Endothelial cell of umbilical vein (primary cell): Measurements from ENCODE around the gene VTI1A. TPM values are rescaled to one million over a fixed set of nuclear protein-coding genes. Genes with fewer than 3 reads are reported as not detected.

Experiments used
- BruUV-seq: library from RNA; stranded (reverse); fragments of 400-500 nt; replicated peaks from 2 replicates; lab custom pipeline; 2021; lab: Mats Ljungman, UMichigan
- CTCF ChIA-PET: fragments of 300-600, 350-600 bp; sonication (Branson Sonifier 250); formaldehyde crosslinking; loops from one replicate; lab custom pipeline; 2021; ENCODE audit warnings: antibody characterized with exemption, inconsistent platforms; lab: Charles Lee
- POLR2A ChIA-PET: fragments of 300-600, 350-600 bp; sonication (Branson Sonifier 250); formaldehyde crosslinking; loops from one replicate; lab custom pipeline; 2021; ENCODE audit warnings: antibody characterized with exemption, inconsistent platforms; lab: Charles Lee
- DNase-seq: peaks from one replicate; pipeline ENCODE4 v3.0.0-alpha.2; 2011; ENCODE audit warnings: low read depth, low spot score
- FAIRE-seq: peaks from 2 replicates; lab custom pipeline; 2011; peaks lifted over from hg19 to GRCh38; lab: Jason Lieb, UNC
- H2AFZ ChIP-seq: 2 replicates; pipeline ENCODE4 v1.6.0; 2012; ENCODE audit warnings: low read depth, low read length, control low read depth, inconsistent platforms
- H3K27ac ChIP-seq: 2 replicates; pipeline ENCODE4 v1.5.1; 2011; ENCODE audit warnings: low read depth, mild to moderate bottlenecking, control low read depth, low read length, moderate library complexity; ENCODE audit not compliant: insufficient read depth
- H3K27me3 ChIP-seq, 2 experiments: 2 replicates each; pipeline versions ENCODE4 v1.6.0 to v1.6.1; 2011; ENCODE audit warnings: low read length in 2 of 2, mixed read lengths in 1 of 2; ENCODE audit not compliant: control insufficient read depth in 2 of 2, insufficient read depth in 2 of 2
- H3K36me3 ChIP-seq, 2 experiments: 2 replicates in 1 of 2; 3 replicates in 1 of 2; pipeline ENCODE4 v1.5.1; 2011; ENCODE audit warnings: low read length in 2 of 2, mild to moderate bottlenecking in 1 of 2, moderate library complexity in 1 of 2; ENCODE audit not compliant: control insufficient read depth in 2 of 2, insufficient read depth in 2 of 2; ENCODE audit errors: extremely low read depth in 1 of 2
- H3K4me1 ChIP-seq: 3 replicates; pipeline ENCODE4 v1.5.1; 2011; ENCODE audit warnings: mild to moderate bottlenecking, low read length; ENCODE audit not compliant: control insufficient read depth, insufficient read depth; ENCODE audit errors: extremely low read depth
- H3K4me2 ChIP-seq: 2 replicates; pipeline ENCODE4 v1.6.1; 2011; ENCODE audit warnings: low read length, control low read depth, mixed read lengths; ENCODE audit not compliant: insufficient read depth
- H3K4me3 ChIP-seq, 3 experiments: fragments of 200-600 bp in 1 of 3; sonication (generic), shearing (Covaris generic) in 1 of 3; replicated peaks in 1 of 3; 2 replicates each; pipeline ENCODE4 v1.5.1; 2011 to 2016; ENCODE audit warnings: control low read depth in 3 of 3, low read length in 3 of 3, mild to moderate bottlenecking in 2 of 3, inconsistent platforms in 1 of 3, low read depth in 1 of 3, moderate library complexity in 1 of 3; ENCODE audit not compliant: insufficient read depth in 1 of 3
- H3K79me2 ChIP-seq: 2 replicates; pipeline ENCODE4 v1.6.0; 2012; ENCODE audit warnings: low read length, inconsistent platforms; ENCODE audit not compliant: control insufficient read depth, insufficient read depth
- H3K9ac ChIP-seq: replicated peaks from 2 replicates; pipeline ENCODE3; 2011; ENCODE audit warnings: low read length, control low read depth; ENCODE audit not compliant: insufficient read depth; ENCODE audit errors: extremely low read depth
- H3K9me1 ChIP-seq: replicated peaks from 3 replicates; pipeline ENCODE4 v1.6.0; 2011; ENCODE audit warnings: mild to moderate bottlenecking, low read length; ENCODE audit not compliant: control insufficient read depth, insufficient read depth; ENCODE audit errors: extremely low read depth
- H3K9me3 ChIP-seq: replicated peaks from 2 replicates; pipeline ENCODE4 v1.5.1; 2012; ENCODE audit warnings: low read length, inconsistent platforms; ENCODE audit not compliant: control insufficient read depth, insufficient read depth
- H4K20me1 ChIP-seq: replicated peaks from 2 replicates; pipeline ENCODE3; 2011; ENCODE audit warnings: mild to moderate bottlenecking, low read length; ENCODE audit not compliant: control insufficient read depth, insufficient read depth; ENCODE audit errors: extremely low read depth
- CTCF ChIP-seq, 2 donors: IDR thresholded peaks; 1 replicate in 1 of 2; 2 replicates in 1 of 2; pipeline ENCODE4 v1.5.1; 2011; ENCODE audit warnings: low read length in 2 of 2, mild to moderate bottlenecking in 2 of 2, moderate library complexity in 2 of 2, control low read depth in 1 of 2, inconsistent platforms in 1 of 2, low read depth in 1 of 2; ENCODE audit not compliant: insufficient read depth in 1 of 2; ENCODE audit errors: extremely low read depth in 1 of 2
- EZH2 ChIP-seq: IDR thresholded peaks from 2 replicates; pipeline ENCODE4 v1.6.1; 2012; ENCODE audit warnings: borderline replicate concordance, low read depth, mild to moderate bottlenecking, moderate library complexity, low read length, inconsistent platforms; ENCODE audit not compliant: severe bottlenecking
- FOS ChIP-seq: IDR thresholded peaks from 2 replicates; pipeline ENCODE4 v1.6.1; 2011; ENCODE audit warnings: mild to moderate bottlenecking, low read length, moderate library complexity, borderline replicate concordance; ENCODE audit not compliant: insufficient read depth
- GATA2 ChIP-seq: IDR thresholded peaks from 2 replicates; pipeline ENCODE4 v1.7.0; 2011; ENCODE audit warnings: low read depth, mild to moderate bottlenecking, moderate library complexity, mixed read lengths, low read length; ENCODE audit not compliant: insufficient read length, insufficient read depth
- JUN ChIP-seq: IDR thresholded peaks from 2 replicates; pipeline ENCODE4 v1.6.1; 2011; ENCODE audit warnings: borderline replicate concordance, low read depth; ENCODE audit not compliant: insufficient read length, insufficient read depth
- MYC ChIP-seq: IDR thresholded peaks from one replicate; pipeline ENCODE4 v1.6.1; 2011; ENCODE audit warnings: mild to moderate bottlenecking, low read depth, low read length
- POLR2A ChIP-seq: IDR thresholded peaks from 2 replicates; pipeline ENCODE4 v1.6.1; 2012; ENCODE audit warnings: low read depth, mild to moderate bottlenecking, control low read depth, low read length
- POLR2AphosphoS5 ChIP-seq: IDR thresholded peaks from 2 replicates; pipeline ENCODE4 v1.6.1; 2012; ENCODE audit warnings: low read depth, mild to moderate bottlenecking, control low read depth, low read length, moderate library complexity; ENCODE audit not compliant: insufficient read depth
- dilution Hi-C: fragments of 300-500 bp; cut with MboI; formaldehyde crosslinking; loops from one replicate; pipeline ENCODE4 v1.15.0; 2019; ENCODE audit warnings: low sequenced_read_pairs; ENCODE audit not compliant: extremely low pct_ligation_motif_present
- intact Hi-C: fragments of 100-400 bp; cut with micrococcal nuclease; formaldehyde crosslinking; loops from one replicate; pipeline ENCODE4 v1.10.0; 2022
- polyA plus RNA-seq, 4 experiments: library from polyadenylated mRNA; depleted of rRNA in 3 of 4; stranded (reverse) in 3 of 4; unstranded in 1 of 4; fragments of >200 nt; gene quantifications; 2 replicates each; pipeline versions ENCODE4 v1.2.1 to v1.2.3, GENCODE V29; 2011 to 2012; ENCODE audit warnings: missing spikeins in 1 of 4
- total RNA-seq: library from RNA; stranded (reverse); gene quantifications from 2 replicates; pipeline ENCODE4 v1.2.3, GENCODE V29; 2021
- TF ChIP-seq, protein P1 (sequence below): IDR thresholded peaks from 2 replicates; pipeline ENCODE4 v1.6.1; 2011; ENCODE audit not compliant: insufficient read depth, insufficient read length

The VTI1A gene
- total and polyA plus RNA-seq, 2 donors (not counting 3 experiments of a cell fraction or from before 2014, with no cell fraction given) = 10.8 to 35.6 TPM

GRCh38 chr10:112698133-112698817, 251.3 kb downstream of the VTI1A start:
- no peak for TF ChIP-seq CTCF (IDR thresholded peaks at IDR 0.05; ENCODE audit: extremely low read depth in 1 of 2, insufficient read depth in 1 of 2, low read depth in 1 of 2, low read length in 2 of 2)
- TF ChIP-seq, protein P1, sequence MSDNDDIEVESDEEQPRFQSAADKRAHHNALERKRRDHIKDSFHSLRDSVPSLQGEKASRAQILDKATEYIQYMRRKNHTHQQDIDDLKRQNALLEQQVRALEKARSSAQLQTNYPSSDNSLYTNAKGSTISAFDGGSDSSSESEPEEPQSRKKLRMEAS = peak; percentile 6
- CTCF ChIA-PET = interaction anchor here (0.6 kb wide), 1 partner anchor 147 kb away, joined by 3 read pairs; no protein-coding TSS in a partner anchor
- Histone ChIP-seq H3K27me3 (no peaks in the 10 kb centered on the region), H4K20me1 (no peaks in the 10 kb centered on the region), H3K79me2 (no peaks in the 10 kb centered on the region), H3K36me3 (no peaks in the 10 kb centered on the region), H3K4me3 (no peak overlapping the region), H3K4me1 (no peaks in the 10 kb centered on the region), H2AFZ (no peak overlapping the region), H3K9me3 (no peaks in the 10 kb centered on the region), H3K9me1 (no peaks in the 10 kb centered on the region), H3K4me2 (no peak overlapping the region), H3K9ac (no peak overlapping the region), H3K27ac (no peak overlapping the region)
- BruUV-seq = no TSS peak
- intact Hi-C loops = no loop called here
- FAIRE-seq (no peak), DNase-seq (no peak)
- dilution Hi-C loops = no loop called here
- POLR2A ChIA-PET = no interaction called here

GRCh38 chr10:112698818-112699164, 251.8 kb downstream of the VTI1A start:
- H2AFZ ChIP-seq = no peak overlapping the region
- H3K4me1 ChIP-seq = no peaks in the 10 kb centered on the region
- H3K27me3 ChIP-seq = no peaks in the 10 kb centered on the region
- no peak overlapping the region for H3K27ac ChIP-seq
- no peaks in the 10 kb centered on the region for H3K9me1 ChIP-seq
- TF ChIP-seq POLR2AphosphoS5 = no peak
- no peak for TF ChIP-seq GATA2
- TF ChIP-seq MYC = no peak
- TF ChIP-seq, protein P1 = no peak
- TF ChIP-seq JUN = no peak
- no peak for TF ChIP-seq POLR2A
- no peak for TF ChIP-seq EZH2
- TF ChIP-seq FOS = no peak
- no peak for TF ChIP-seq CTCF (IDR thresholded peaks at IDR 0.05; ENCODE audit: extremely low read depth in 1 of 2, insufficient read depth in 1 of 2, low read depth in 1 of 2, low read length in 2 of 2)
- H4K20me1 ChIP-seq = no peaks in the 10 kb centered on the region
- no peak overlapping the region for H3K9ac ChIP-seq
- no peaks in the 10 kb centered on the region for H3K36me3 ChIP-seq
- BruUV-seq = no TSS peak
- ChIA-PET POLR2A (no interaction called here), CTCF (interaction anchor here (0.6 kb wide), 1 partner anchor 147 kb away, joined by 3 read pairs; no protein-coding TSS in a partner anchor)
- dilution Hi-C loops (no loop called here), intact Hi-C loops (no loop called here)
- DNase-seq = no peak
- H3K4me2 ChIP-seq = no peak overlapping the region
- no peaks in the 10 kb centered on the region for H3K79me2 ChIP-seq
- no peaks in the 10 kb centered on the region for H3K9me3 ChIP-seq
- FAIRE-seq = no peak
- no peak overlapping the region for H3K4me3 ChIP-seq
